GM12878 (cell line): ENCODE data around the gene FAT4. TPM values are rescaled to one million over a fixed set of nuclear protein-coding genes. Genes with fewer than 3 reads are reported as not detected.

ENCODE experiments used
- ATAC-seq: fragments of 200-7000 bp; cut with Tn5 transposase; 3 replicates; pipeline ENCODE4 v1.9.1; 2020; ENCODE audit warnings: mild to moderate bottlenecking, moderate library complexity
- BruUV-seq: library from RNA; stranded (reverse); fragments of 400-500 nt; replicated peaks from 2 replicates; lab custom pipeline; 2021; lab: Mats Ljungman, UMichigan
- CTCF ChIA-PET: fragments of 300-600 bp; sonication (Branson Sonifier 250); formaldehyde crosslinking; extraction: SDS; loops from one replicate; lab custom pipeline; 2021; ENCODE audit warnings: inconsistent platforms; lab: Yijun Ruan, JAX
- POLR2A ChIA-PET: fragments of 350-600 bp; formaldehyde crosslinking; extraction: SDS; loops from one replicate; lab custom pipeline; 2021; ENCODE audit warnings: inconsistent platforms; lab: Charles Lee
- RAD21 ChIA-PET: fragments of 300-600 bp; sonication (Branson Sonifier 250); formaldehyde crosslinking; loops from one replicate; lab custom pipeline; 2023; ENCODE audit warnings: antibody characterized with exemption; ENCODE audit not compliant: unreplicated experiment; lab: Charles Lee
- SMC1A ChIA-PET: fragments of 300-600 bp; sonication (Branson Sonifier 250); formaldehyde crosslinking; loops from one replicate; lab custom pipeline; 2023; ENCODE audit not compliant: unreplicated experiment, uncharacterized antibody; lab: Charles Lee
- DNase-seq: peaks from one replicate; pipeline ENCODE4 v3.0.0-alpha.2; 2011; ENCODE audit warnings: low read depth, low spot score
- FAIRE-seq: peaks from 3 replicates; lab custom pipeline; 2011; peaks lifted over from hg19 to GRCh38; lab: Jason Lieb, UNC
- H2AFZ ChIP-seq: 2 replicates; pipeline ENCODE4 v1.6.0; 2011; ENCODE audit warnings: low read depth, low read length, control low read depth; ENCODE audit not compliant: control insufficient read depth
- H3K27ac ChIP-seq: 2 replicates; pipeline ENCODE4 v1.5.1; 2011; ENCODE audit warnings: control low read depth; ENCODE audit not compliant: control insufficient read depth, insufficient read depth
- H3K27me3 ChIP-seq, 2 experiments: replicated peaks in 1 of 2; 2 replicates each; pipeline versions ENCODE4 v1.6.0 to v1.6.1; 2011; ENCODE audit warnings: low read length in 1 of 2; ENCODE audit not compliant: control insufficient read depth in 2 of 2, insufficient read depth in 2 of 2
- H3K36me3 ChIP-seq, 2 experiments: 2 replicates each; pipeline ENCODE4 v1.5.1; 2011; ENCODE audit warnings: low read length in 1 of 2; ENCODE audit not compliant: control insufficient read depth in 2 of 2, insufficient read depth in 2 of 2
- H3K4me1 ChIP-seq: 2 replicates; pipeline ENCODE4 v1.6.1; 2011; ENCODE audit warnings: mild to moderate bottlenecking, low read length, moderate library complexity, mixed read lengths; ENCODE audit not compliant: control insufficient read depth, insufficient read depth
- H3K4me2 ChIP-seq: 2 replicates; pipeline ENCODE4 v1.6.0; 2011; ENCODE audit warnings: control low read depth; ENCODE audit not compliant: control insufficient read depth, insufficient read depth
- H3K4me3 ChIP-seq: fragments of 200-600 bp; sonication (generic); 2 replicates; pipeline ENCODE4 v1.5.1; 2016
- H3K79me2 ChIP-seq: 2 replicates; pipeline ENCODE4 v1.6.0; 2011; ENCODE audit warnings: low read length; ENCODE audit not compliant: control insufficient read depth, insufficient read depth
- H3K9ac ChIP-seq: 2 replicates; pipeline ENCODE4 v1.8.0; 2011; ENCODE audit warnings: low read length, control low read depth, mixed read lengths; ENCODE audit not compliant: control insufficient read depth, insufficient read depth
- H3K9me3 ChIP-seq: replicated peaks from 3 replicates; pipeline ENCODE4 v1.5.1; 2011; ENCODE audit warnings: mild to moderate bottlenecking, low read length; ENCODE audit not compliant: control insufficient read depth, insufficient read depth
- H4K20me1 ChIP-seq: 2 replicates; pipeline ENCODE4 v1.6.0; 2011; ENCODE audit not compliant: control insufficient read depth, insufficient read depth
- CHD2 ChIP-seq: IDR thresholded peaks from 2 replicates; pipeline ENCODE4 v1.6.1; 2011; ENCODE audit warnings: low read depth, low read length, improper control_type of control experiment, borderline replicate concordance
- CHD4 ChIP-seq: fragments of 200-600 bp; sonication (generic); IDR thresholded peaks from 2 replicates; pipeline ENCODE4 v1.6.1; 2016; ENCODE audit warnings: mild to moderate bottlenecking
- IRF3 ChIP-seq: fragments of 450-650 bp; IDR thresholded peaks from 2 replicates; pipeline ENCODE4 v1.6.1; 2014; ENCODE audit warnings: mild to moderate bottlenecking
- RELA ChIP-seq: fragments of 450-650 bp; IDR thresholded peaks from 2 replicates; pipeline ENCODE4 v1.8.0; 2014; ENCODE audit warnings: borderline replicate concordance; ENCODE audit not compliant: partially characterized antibody
- TCF12 ChIP-seq: IDR thresholded peaks from 2 replicates; pipeline ENCODE4 v1.6.1; 2011; ENCODE audit warnings: low read depth, mild to moderate bottlenecking, low read length
- TCF7 ChIP-seq: IDR thresholded peaks from 2 replicates; pipeline ENCODE4 v1.6.1; 2014; ENCODE audit warnings: antibody characterized with exemption, borderline replicate concordance
- ZBED1 ChIP-seq: IDR thresholded peaks from 2 replicates; pipeline ENCODE4 v1.6.1; 2016; ENCODE audit warnings: borderline replicate concordance
- ZNF207 ChIP-seq: fragments of 450-650 bp; IDR thresholded peaks from 2 replicates; pipeline ENCODE4 v1.6.1; 2014; ENCODE audit warnings: antibody characterized with exemption, mild to moderate bottlenecking, borderline replicate concordance
- ZNF217 ChIP-seq: fragments of 450-650 bp; IDR thresholded peaks from 2 replicates; pipeline ENCODE4 v1.6.1; 2017; ENCODE audit warnings: antibody characterized with exemption, mild to moderate bottlenecking
- WGBS: methylation state at CpG from one replicate; pipeline ENCODE4 v1.1.6; 2016; ENCODE audit warnings: low lambda C conversion rate; ENCODE audit not compliant: insufficient replicate concordance, insufficient coverage; ENCODE audit errors: missing lambda C conversion rate; 5-methylcytosine and 5-hydroxymethylcytosine counted together
- in situ Hi-C: fragments of 300-500 bp; cut with MboI; formaldehyde crosslinking; loops from 9 replicates; pipeline ENCODE4 v1.14.3; 2018; ENCODE audit warnings: mixed read lengths
- intact Hi-C: fragments of 100-400 bp; cut with micrococcal nuclease; formaldehyde crosslinking; loops from one replicate; pipeline ENCODE4 v1.14.2; 2022; ENCODE audit not compliant: unreplicated experiment
- polyA plus RNA-seq, 11 experiments: library from polyadenylated mRNA; depleted of rRNA in 4 of 11; unstranded in 6 of 11; stranded (reverse) in 5 of 11; fragments of >200 nt; fragmentation: Nextera tagmentation in 4 of 11; fragmentation: Illumina TruSeq in 1 of 11; extraction: Ambion mirVana in 4 of 11; extraction: Trizol in 1 of 11; gene quantifications; 1 replicate in 1 of 11; 2 replicates in 10 of 11; pipeline versions ENCODE4 v1.2.1 to v1.2.3, GENCODE V29; 2011 to 2016; ENCODE audit warnings: inconsistent platforms in 2 of 11, missing spikeins in 2 of 11, low read depth in 1 of 11
- total RNA-seq, 4 experiments: library from RNA; depleted of rRNA in 3 of 4; stranded (reverse); fragments of >200 nt in 3 of 4; fragmentation: Illumina TruSeq in 1 of 4; extraction: Trizol in 1 of 4; gene quantifications; 2 replicates each; pipeline versions ENCODE4 v1.2.1 to v1.2.3, GENCODE V29; 2013 to 2021

Gene FAT4
- total and polyA plus RNA-seq, 10 of the 15 experiments (the other 5 are each of a cell fraction or from before 2014, with no cell fraction given) = 0.03 TPM; not detected in 9

DNA sequence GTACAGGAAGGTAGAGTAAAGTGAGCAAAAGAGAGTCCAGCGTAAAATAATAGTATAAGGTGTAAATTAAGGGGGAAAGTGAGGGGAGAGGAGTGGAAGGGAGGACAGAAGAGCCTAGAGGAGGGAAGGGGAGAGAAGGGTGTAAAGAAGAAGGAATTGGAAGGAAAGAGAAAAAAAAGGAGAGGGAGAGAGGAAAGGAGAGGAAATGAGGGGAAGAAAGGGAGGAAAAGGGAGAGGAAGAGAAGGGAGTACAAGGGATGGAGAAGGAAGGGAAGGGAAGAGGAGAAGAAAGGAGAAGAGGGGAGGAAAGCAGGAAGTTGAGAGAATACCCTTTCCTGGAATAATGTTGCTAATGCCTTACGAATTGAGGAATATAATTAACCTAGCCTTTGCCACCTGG lies 3.3 kb upstream of the FAT4 start:
- Histone ChIP-seq H3K4me1 (no peaks in the 10 kb centered on the region), H3K9ac (no peak overlapping the region), H3K27ac (no peak overlapping the region), H3K27me3 (peaks cover 6 to 21% of the 10 kb centered on the region in 2 experiments), H3K4me3 (no peak overlapping the region), H2AFZ (no peak overlapping the region), H3K36me3 (no peaks in the 10 kb centered on the region), H4K20me1 (no peaks in the 10 kb centered on the region), H3K79me2 (no peaks in the 10 kb centered on the region), H3K4me2 (no peak overlapping the region), H3K9me3 (no peaks in the 10 kb centered on the region; the same call in 2 of the 3 replicates)
- ChIA-PET CTCF (interaction anchor here (0.6 kb wide), 2 partner anchors 23 to 401 kb away, joined by 3 to 4 read pairs; no protein-coding TSS in a partner anchor), SMC1A (interaction anchor here (0.6 to 0.7 kb wide), 2 partner anchors 17 to 1273 kb away, joined by 3 to 4 read pairs; no protein-coding TSS in a partner anchor), RAD21 (no interaction called here), POLR2A (no interaction called here)
- FAIRE-seq (no peak), DNase-seq (no peak), ATAC-seq (no peak)
- no peak for TF ChIP-seq CHD4
- no peak for TF ChIP-seq ZNF217
- no peak for TF ChIP-seq ZBED1
- no peak for TF ChIP-seq CHD2
- no peak for TF ChIP-seq TCF12
- TF ChIP-seq TCF7 = no peak
- TF ChIP-seq IRF3 = no peak
- TF ChIP-seq ZNF207 = no peak
- TF ChIP-seq RELA = no peak
- 0% methylated on average over 2 of the region's 2 CpGs for WGBS
- intact Hi-C loops (loop anchor here (5.0 to 10.0 kb wide), 2 partner anchors 663 to 1096 kb away; no protein-coding TSS in a partner anchor), in situ Hi-C loops (loop anchor here (5.0 to 10.0 kb wide), 2 partner anchors 1091 to 1293 kb away; no protein-coding TSS in a partner anchor)
- BruUV-seq = no TSS peak
